ENCODE measurements around the gene GREB1L.

Gene GREB1L

DNA sequence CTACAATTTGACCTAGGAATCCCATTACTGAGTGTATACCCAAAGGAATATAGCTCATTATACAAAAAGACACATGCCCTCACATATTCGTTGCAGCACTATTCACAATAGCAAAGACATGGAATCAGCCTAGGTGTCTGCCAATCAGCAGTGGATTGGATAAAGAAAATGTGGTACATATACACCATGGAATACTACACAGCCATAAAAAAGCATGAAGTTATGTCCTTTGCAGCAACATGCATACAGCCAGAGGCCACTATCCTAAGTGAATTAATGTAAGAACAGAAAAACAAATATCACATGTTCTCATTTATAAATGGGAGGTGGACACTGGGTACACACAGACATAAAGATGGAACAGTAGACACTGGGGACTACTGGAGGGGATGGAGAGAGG lies 54.0 kb downstream of the GREB1L start:
- no peak overlapping the region for H3K27ac ChIP-seq
- TF ChIP-seq ZFX (IDR thresholded peaks at IDR 0.05) = no peak
- TF ChIP-seq, protein P1, sequence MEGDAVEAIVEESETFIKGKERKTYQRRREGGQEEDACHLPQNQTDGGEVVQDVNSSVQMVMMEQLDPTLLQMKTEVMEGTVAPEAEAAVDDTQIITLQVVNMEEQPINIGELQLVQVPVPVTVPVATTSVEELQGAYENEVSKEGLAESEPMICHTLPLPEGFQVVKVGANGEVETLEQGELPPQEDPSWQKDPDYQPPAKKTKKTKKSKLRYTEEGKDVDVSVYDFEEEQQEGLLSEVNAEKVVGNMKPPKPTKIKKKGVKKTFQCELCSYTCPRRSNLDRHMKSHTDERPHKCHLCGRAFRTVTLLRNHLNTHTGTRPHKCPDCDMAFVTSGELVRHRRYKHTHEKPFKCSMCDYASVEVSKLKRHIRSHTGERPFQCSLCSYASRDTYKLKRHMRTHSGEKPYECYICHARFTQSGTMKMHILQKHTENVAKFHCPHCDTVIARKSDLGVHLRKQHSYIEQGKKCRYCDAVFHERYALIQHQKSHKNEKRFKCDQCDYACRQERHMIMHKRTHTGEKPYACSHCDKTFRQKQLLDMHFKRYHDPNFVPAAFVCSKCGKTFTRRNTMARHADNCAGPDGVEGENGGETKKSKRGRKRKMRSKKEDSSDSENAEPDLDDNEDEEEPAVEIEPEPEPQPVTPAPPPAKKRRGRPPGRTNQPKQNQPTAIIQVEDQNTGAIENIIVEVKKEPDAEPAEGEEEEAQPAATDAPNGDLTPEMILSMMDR (conservative IDR thresholded peaks at IDR 0.05) = no peak

DNA sequence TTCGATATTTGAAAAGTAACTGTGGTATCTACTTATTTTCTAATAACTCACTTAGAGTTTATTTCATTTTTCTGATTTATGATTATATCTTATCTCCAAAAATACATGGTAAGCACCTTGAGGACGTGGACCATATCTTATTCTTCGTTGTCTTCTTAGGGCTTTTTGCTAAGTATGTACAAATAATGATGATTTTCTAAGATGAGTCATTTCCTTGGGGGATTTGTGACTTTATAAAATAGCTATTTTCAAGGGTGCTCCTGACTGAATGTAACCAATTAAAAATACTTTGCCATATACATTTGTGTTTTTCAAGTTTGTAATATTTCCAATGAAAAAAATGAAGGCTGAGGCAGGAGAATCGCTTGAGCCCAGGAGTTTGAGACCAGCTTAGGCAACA lies 56.3 kb downstream of the GREB1L start:
- TF ChIP-seq ZFX (IDR thresholded peaks at IDR 0.05) = no peak
- TF ChIP-seq, protein P1 (conservative IDR thresholded peaks at IDR 0.05) = no peak
- H3K27ac ChIP-seq = no peak overlapping the region

DNA sequence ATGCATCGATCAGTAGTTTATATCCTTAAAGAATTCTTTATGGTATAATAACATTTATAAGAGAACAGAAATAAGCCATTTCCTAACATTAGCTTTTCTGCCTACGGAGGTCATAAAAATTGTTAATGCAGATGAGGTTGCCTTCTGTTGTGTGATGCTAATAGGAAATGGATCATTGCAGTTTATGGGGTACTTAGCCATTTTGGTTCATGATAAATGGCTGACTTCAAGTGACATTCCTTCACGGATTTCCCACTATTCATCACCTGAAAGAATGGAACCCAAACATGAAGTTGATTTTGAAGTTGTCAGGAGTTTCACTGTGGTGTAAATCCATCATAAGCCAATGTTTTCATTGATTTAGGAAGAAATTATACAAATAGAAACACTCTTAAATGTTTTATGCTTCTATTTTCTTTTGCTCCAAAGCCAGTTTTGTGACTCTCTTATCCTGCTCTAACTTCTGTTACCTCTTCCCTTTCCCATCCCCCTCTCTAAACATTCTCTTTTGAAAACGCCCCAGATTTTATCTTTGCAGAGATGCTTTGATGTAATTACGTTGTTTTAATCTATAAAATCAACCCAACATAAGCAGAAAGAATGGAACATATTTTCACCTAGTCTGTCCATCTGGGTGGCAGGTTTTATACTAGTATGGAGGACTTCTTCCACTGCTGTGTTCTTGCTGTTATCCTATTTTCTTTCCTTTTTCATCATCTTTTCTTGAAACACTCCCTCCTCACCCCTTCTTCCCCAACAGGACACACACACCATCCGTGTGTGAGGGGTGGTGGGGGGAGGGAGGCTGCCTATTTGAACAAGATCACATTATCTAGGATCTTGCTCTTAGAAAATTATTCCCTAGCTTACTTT lies 58.2 kb downstream of the GREB1L start:
- no peak for TF ChIP-seq ZFX (IDR thresholded peaks at IDR 0.05)
- TF ChIP-seq, protein P1 (conservative IDR thresholded peaks at IDR 0.05) = no peak
- H3K27ac ChIP-seq = no peak overlapping the region

GRCh38 chr18:21300908-21301200 lies 58.8 kb downstream of the GREB1L start:
- TF ChIP-seq ZFX (IDR thresholded peaks at IDR 0.05) = no peak
- TF ChIP-seq, protein P1 (conservative IDR thresholded peaks at IDR 0.05) = no peak

DNA sequence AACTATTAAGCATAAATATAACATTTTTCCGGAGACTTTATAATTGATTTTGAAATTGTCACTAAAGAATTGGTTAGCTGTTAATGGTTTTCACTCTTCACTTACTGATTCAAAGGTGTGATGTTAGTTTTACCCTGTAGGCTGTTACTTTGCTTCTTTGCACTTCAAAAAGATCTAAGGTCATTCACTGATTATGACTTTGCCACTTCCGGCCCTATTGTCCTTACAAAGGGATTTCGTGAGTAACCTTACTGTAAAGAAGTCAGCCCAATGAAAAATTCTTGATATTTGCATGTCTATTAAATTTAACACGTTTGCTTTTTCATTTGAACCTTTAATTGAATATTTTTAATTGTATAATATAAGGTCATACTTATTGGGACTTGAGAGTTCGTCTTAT lies 61.4 kb downstream of the GREB1L start:
- TF ChIP-seq, protein P1 (conservative IDR thresholded peaks at IDR 0.05) = no peak
- TF ChIP-seq ZFX (IDR thresholded peaks at IDR 0.05) = no peak
- H3K27ac ChIP-seq = no peak overlapping the region

More at GRCh38 chr18:21300908-21301200, 58.8 kb downstream of the GREB1L start:
- H3K27ac ChIP-seq = no peak overlapping the region

GRCh38 chr18:21303895-21304294 lies 61.9 kb downstream of the GREB1L start:
- TF ChIP-seq, protein P1 (conservative IDR thresholded peaks at IDR 0.05) = no peak
- TF ChIP-seq ZFX (IDR thresholded peaks at IDR 0.05) = no peak
- H3K27ac ChIP-seq = no peak overlapping the region

GRCh38 chr18:21305621-21306020 lies 63.6 kb downstream of the GREB1L start:
- H3K27ac ChIP-seq = no peak overlapping the region
- TF ChIP-seq ZFX (IDR thresholded peaks at IDR 0.05) = no peak
- TF ChIP-seq, protein P1 (conservative IDR thresholded peaks at IDR 0.05) = no peak
